Right lobe of liver (tissue), 6 donors: ENCODE measurements around the gene MAML3. TPM values are rescaled to one million over a fixed set of nuclear protein-coding genes. Genes with fewer than 3 reads are reported as not detected.

Source experiments
- ATAC-seq, 4 donors: fragments of 200-7000 bp; cut with Tn5 transposase; one replicate each; pipeline ENCODE4 v1.9.1; 2020; ENCODE audit warnings: mild to moderate bottlenecking in 4 of 4, moderate library complexity in 4 of 4
- DNase-seq, 3 donors: peaks; one replicate each; pipeline ENCODE4 v3.0.0-alpha.2; 2020
- H3K27ac ChIP-seq, 3 donors: fragments of 200-600 bp; one replicate each; pipeline ENCODE4 v1.8.0; 2022
- H3K27me3 ChIP-seq, 2 donors: fragments of 200-600 bp; one replicate each; pipeline ENCODE4 v1.8.0; 2022
- H3K36me3 ChIP-seq, 4 donors: fragments of 200-600 bp; sonication (generic) in 1 of 4; one replicate each; pipeline versions ENCODE4 v1.5.1 to v1.8.0; 2017 to 2022; ENCODE audit warnings: control low read depth in 1 of 4
- H3K4me1 ChIP-seq, 4 donors: fragments of 200-600 bp; sonication (generic) in 1 of 4; one replicate each; pipeline versions ENCODE4 v1.5.1 to v1.8.0; 2017 to 2022; ENCODE audit warnings: control low read depth in 1 of 4
- H3K4me3 ChIP-seq, 3 donors: fragments of 200-600 bp; one replicate each; pipeline ENCODE4 v1.8.0; 2022
- H3K9me3 ChIP-seq, 4 donors: fragments of 200-600 bp; sonication (generic) in 1 of 4; one replicate each; pipeline versions ENCODE4 v1.5.1 to v1.8.0; 2017 to 2022; ENCODE audit warnings: control low read depth in 1 of 4
- POLR2A ChIP-seq: fragments of 450-650 bp; IDR thresholded peaks from one replicate; pipeline ENCODE4 v1.6.1; 2017; ENCODE audit warnings: antibody characterized with exemption, mild to moderate bottlenecking
- whole genome bisulfite sequencing: methylation state at CpG from one replicate; pipeline ENCODE4 v1.1.6; 2018; ENCODE audit warnings: low coverage, low lambda C conversion rate; ENCODE audit not compliant: insufficient coverage; ENCODE audit errors: missing lambda C conversion rate; 5-methylcytosine and 5-hydroxymethylcytosine counted together
- intact Hi-C, 2 donors: fragments of 100-400 bp; cut with DNase I; formaldehyde crosslinking; loops; one replicate each; pipeline versions ENCODE4 v1.11.2 to v1.14.1; 2022
- total RNA-seq, 6 experiments: library from RNA; depleted of rRNA in 2 of 6; stranded (reverse); fragments of >200 nt in 2 of 6; fragmentation: NEBNext Ultra II Directional in 3 of 6; extraction: Animal tissue kit (Norgen Biotek cat#: 25700) in 3 of 6; gene quantifications; one replicate each; pipeline versions ENCODE4 v1.1.0 to v1.2.4, GENCODE V29; 2016 to 2023
- TF ChIP-seq, protein P1 (sequence below), 4 donors: fragments of 200-600 bp in 3 of 4; fragments of 450-650 bp in 1 of 4; IDR thresholded peaks; one replicate each; pipeline versions ENCODE4 v1.5.1 to v1.8.0; 2016 to 2022; ENCODE audit warnings: antibody characterized with exemption in 4 of 4, mild to moderate bottlenecking in 2 of 4
- donor health status: DM: no; HTN: yes; CAD: no.
- donor health status: DM: no; HTN: no; CAD: no.
- donor health status: DM: no; HTN: no; CAD: no.
- donor health status: DM: no; HTN: yes; CAD: no.
- donor health status: DM: no; HTN: yes; CAD: no.

MAML3 gene
- total RNA-seq, 6 experiments from 2014 or later, result 2.6 to 7.8 (median 5.0) TPM

DNA sequence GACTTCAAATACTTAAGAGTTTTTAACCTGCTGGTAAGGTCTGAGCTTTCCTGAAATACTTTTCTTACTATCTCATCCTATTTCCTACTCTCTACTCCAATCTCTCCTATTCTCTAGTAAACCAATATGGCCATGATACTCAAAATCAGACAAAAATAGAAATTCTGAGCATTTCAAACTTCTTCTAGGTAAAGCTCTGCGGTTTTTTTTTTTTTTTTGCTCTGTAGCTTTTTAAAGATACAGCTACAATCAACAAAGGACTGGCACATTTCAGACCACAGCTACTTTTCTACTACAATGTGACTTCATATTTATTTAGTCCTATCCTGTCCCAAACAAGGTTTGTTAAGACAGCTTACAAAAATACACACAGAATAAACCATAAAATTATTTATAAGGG lies 31.1 kb downstream of the MAML3 start:
- H3K27me3 ChIP-seq, result no peaks in the 10 kb centered on the region
- no peaks in the 10 kb centered on the region for H3K4me1 ChIP-seq
- H3K27ac ChIP-seq, result no peak overlapping the region
- no peaks in the 10 kb centered on the region for H3K36me3 ChIP-seq
- no peak for ATAC-seq
- H3K4me3 ChIP-seq, result no peak overlapping the region
- 40% methylated on average over 1 of the region's 1 CpG for WGBS
- TF ChIP-seq, protein P1, sequence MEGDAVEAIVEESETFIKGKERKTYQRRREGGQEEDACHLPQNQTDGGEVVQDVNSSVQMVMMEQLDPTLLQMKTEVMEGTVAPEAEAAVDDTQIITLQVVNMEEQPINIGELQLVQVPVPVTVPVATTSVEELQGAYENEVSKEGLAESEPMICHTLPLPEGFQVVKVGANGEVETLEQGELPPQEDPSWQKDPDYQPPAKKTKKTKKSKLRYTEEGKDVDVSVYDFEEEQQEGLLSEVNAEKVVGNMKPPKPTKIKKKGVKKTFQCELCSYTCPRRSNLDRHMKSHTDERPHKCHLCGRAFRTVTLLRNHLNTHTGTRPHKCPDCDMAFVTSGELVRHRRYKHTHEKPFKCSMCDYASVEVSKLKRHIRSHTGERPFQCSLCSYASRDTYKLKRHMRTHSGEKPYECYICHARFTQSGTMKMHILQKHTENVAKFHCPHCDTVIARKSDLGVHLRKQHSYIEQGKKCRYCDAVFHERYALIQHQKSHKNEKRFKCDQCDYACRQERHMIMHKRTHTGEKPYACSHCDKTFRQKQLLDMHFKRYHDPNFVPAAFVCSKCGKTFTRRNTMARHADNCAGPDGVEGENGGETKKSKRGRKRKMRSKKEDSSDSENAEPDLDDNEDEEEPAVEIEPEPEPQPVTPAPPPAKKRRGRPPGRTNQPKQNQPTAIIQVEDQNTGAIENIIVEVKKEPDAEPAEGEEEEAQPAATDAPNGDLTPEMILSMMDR (IDR thresholded peaks at IDR 0.05), result no peak
- TF ChIP-seq POLR2A, result no peak
- no peak for DNase-seq
- H3K9me3 ChIP-seq, result no peaks in the 10 kb centered on the region
- intact Hi-C loops, result no loop called here

DNA sequence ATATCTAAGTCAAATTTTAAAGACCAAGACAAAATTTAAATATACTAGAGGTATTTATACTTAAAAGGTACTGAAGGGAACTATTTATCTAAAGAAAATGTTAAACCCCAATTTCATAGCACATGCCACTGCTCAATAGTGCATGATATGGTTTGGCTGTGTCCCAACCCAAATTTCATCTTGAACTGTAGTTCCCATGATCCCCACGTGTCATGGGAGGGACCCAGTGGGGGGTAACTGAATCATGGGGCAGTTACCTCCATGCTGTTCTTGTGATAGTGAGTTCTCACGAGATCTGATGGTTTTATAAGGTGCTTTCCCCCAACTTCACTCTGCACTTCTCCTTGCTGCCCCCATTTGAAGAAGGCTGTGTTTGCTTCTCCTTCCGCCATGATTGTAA lies 32.3 kb downstream of the MAML3 start:
- no peaks in the 10 kb centered on the region for H3K4me1 ChIP-seq
- H3K27me3 ChIP-seq, result no peaks in the 10 kb centered on the region
- 77% methylated on average over 2 of the region's 3 CpGs for WGBS
- intact Hi-C loops, result no loop called here
- H3K36me3 ChIP-seq, result no peaks in the 10 kb centered on the region
- TF ChIP-seq, protein P1 (IDR thresholded peaks at IDR 0.05), result no peak
- TF ChIP-seq POLR2A, result no peak
- no peak overlapping the region for H3K27ac ChIP-seq
- H3K4me3 ChIP-seq, result no peak overlapping the region
- ATAC-seq (no peak), DNase-seq (no peak)
- no peaks in the 10 kb centered on the region for H3K9me3 ChIP-seq

DNA sequence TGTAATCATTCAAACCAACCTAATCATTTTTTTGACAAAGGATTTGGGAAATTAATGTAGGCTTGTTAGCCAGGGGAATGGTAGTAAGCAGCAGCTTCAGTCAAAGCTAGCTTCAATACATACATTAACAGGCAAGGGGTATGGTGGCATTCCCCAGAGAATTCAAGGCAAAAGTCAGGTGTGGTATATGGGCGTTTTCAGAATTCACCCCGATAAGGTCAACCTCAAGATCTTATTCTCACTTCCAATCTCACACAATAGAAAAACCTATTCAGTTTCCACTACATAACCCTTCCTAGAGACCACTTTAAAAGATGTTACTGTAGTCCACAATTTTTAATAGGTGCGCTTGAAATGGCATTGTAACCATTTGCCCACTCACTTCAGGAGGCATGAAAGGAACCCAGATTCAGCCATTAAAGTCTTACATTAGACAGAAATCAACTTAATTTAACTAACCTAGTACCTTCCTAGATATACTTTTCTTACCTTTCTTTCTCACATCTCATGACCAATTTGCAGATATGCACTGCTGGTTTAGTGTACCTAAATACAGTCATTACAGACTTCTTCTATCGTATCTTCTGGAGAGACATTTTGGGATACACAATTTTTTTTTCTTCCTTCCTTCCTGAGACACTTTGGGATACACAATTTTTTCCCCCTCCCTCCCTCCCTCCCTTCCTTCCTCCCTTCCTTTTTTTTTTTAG lies 34.9 kb downstream of the MAML3 start:
- WGBS, result 78% methylated on average over 4 of the region's 4 CpGs
- no peak for TF ChIP-seq POLR2A
- TF ChIP-seq, protein P1 (IDR thresholded peaks at IDR 0.05), result no peak
- DNase-seq (no peak), ATAC-seq (no peak)
- Histone ChIP-seq H3K9me3 (no peaks in the 10 kb centered on the region), H3K27ac (no peak overlapping the region), H3K4me3 (no peak overlapping the region), H3K27me3 (no peaks in the 10 kb centered on the region), H3K4me1 (peaks cover 0 to 4% (median under 1%) of the 10 kb centered on the region in 4 donors), H3K36me3 (no peaks in the 10 kb centered on the region)
- intact Hi-C loops, result no loop called here

DNA sequence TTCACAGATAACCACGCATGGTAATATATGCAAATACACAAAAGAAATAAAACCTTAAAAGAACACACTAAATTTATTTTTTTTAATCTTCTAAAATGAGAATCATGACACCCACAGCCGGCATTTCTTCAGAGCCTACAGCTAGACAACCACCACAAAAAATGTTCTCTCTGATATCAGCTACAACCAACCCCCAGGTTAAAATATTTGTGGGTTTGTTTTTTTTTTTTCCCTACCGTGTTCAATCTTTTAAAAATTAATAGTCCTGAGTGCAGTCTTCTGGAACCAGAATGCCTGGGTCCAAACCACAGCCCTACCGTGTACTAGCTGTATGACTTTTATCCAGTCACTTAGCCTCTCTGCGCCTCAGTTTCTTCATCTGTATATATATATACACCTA lies 36.0 kb downstream of the MAML3 start:
- ATAC-seq (no peak), DNase-seq (no peak)
- Histone ChIP-seq H3K27me3 (no peaks in the 10 kb centered on the region), H3K4me3 (no peak overlapping the region), H3K36me3 (no peaks in the 10 kb centered on the region), H3K4me1 (peaks cover 0 to 15% (median 6%) of the 10 kb centered on the region in 4 donors), H3K27ac (no peak overlapping the region), H3K9me3 (no peaks in the 10 kb centered on the region)
- intact Hi-C loops, result no loop called here
- WGBS, result 89% methylated on average over 5 of the region's 5 CpGs
- no peak for TF ChIP-seq POLR2A
- TF ChIP-seq, protein P1 (IDR thresholded peaks at IDR 0.05), result no peak
